HCT116 (cell line): ENCODE data around the gene NDE1. TPM values are rescaled to one million over a fixed set of nuclear protein-coding genes. Genes with fewer than 3 reads are reported as not detected.

Experiments used
- ATAC-seq: fragments of 200-7000 bp; cut with Tn5 transposase; 2 replicates; pipeline ENCODE4 v1.9.1; 2020; ENCODE audit warnings: mild to moderate bottlenecking, moderate library complexity
- BruUV-seq: library from RNA; stranded (reverse); fragments of 400-500 nt; replicated peaks from 2 replicates; lab custom pipeline; 2021; lab: Mats Ljungman, UMichigan
- CTCF ChIA-PET: fragments of 300-600 bp; sonication (Branson Sonifier 250); formaldehyde crosslinking; loops from one replicate; lab custom pipeline; 2021; ENCODE audit warnings: antibody characterized with exemption; lab: Charles Lee
- POLR2A ChIA-PET: fragments of 300-600, 350-600 bp; sonication (Branson Sonifier 250); formaldehyde crosslinking; loops from one replicate; lab custom pipeline; 2021; ENCODE audit warnings: antibody characterized with exemption; lab: Charles Lee
- RAD21 ChIA-PET, 2 experiments: fragments of 300-600 bp; sonication (Branson Sonifier 250); formaldehyde crosslinking; loops; one replicate each; lab custom pipeline; 2023; ENCODE audit warnings: low total read pairs in 2 of 2; ENCODE audit not compliant: uncharacterized antibody in 2 of 2, unreplicated experiment in 2 of 2, low non-redundant PET in 1 of 2; lab: Charles Lee
- DNase-seq: peaks from one replicate; pipeline ENCODE4 v3.0.0-alpha.2; 2010; ENCODE audit warnings: low read depth, low spot score
- H2AFZ ChIP-seq: fragments of 200-600 bp; shearing (Covaris generic), sonication (generic); 2 replicates; pipeline ENCODE4 v1.6.1; 2017; ENCODE audit warnings: low read depth, mixed run types, mixed read lengths, antibody characterized with exemption, low read length; ENCODE audit not compliant: poor library complexity, severe bottlenecking
- H3K27ac ChIP-seq: 2 replicates; pipeline ENCODE4 v1.5.1; 2012; ENCODE audit warnings: low read depth, low read length
- H3K27me3 ChIP-seq: fragments of 200-600 bp; sonication (generic); 2 replicates; pipeline ENCODE4 v1.6.1; 2016; ENCODE audit warnings: mixed run types, low read length, mixed read lengths; ENCODE audit not compliant: insufficient read depth
- H3K36me3 ChIP-seq, 2 experiments: fragments of 200-500 bp in 1 of 2; fragments of 200-600 bp in 1 of 2; sonication (Bioruptor generic) in 1 of 2; sonication (generic) in 1 of 2; 2 replicates each; pipeline versions ENCODE4 v1.5.1 to v1.6.1; 2014 to 2016; ENCODE audit warnings: low read length in 2 of 2, inconsistent platforms in 1 of 2, mixed read lengths in 1 of 2, mixed run types in 1 of 2; ENCODE audit not compliant: insufficient read depth in 2 of 2, control insufficient read depth in 1 of 2
- H3K4me1 ChIP-seq, 2 experiments: fragments of 200-600 bp in 1 of 2; sonication (generic) in 1 of 2; 2 replicates each; pipeline versions ENCODE4 v1.5.1 to v1.6.1; 2012 to 2017; ENCODE audit warnings: low read length in 2 of 2, inconsistent platforms in 1 of 2, mild to moderate bottlenecking in 1 of 2, mixed read lengths in 1 of 2, mixed run types in 1 of 2, moderate library complexity in 1 of 2; ENCODE audit not compliant: insufficient read depth in 2 of 2, control insufficient read depth in 1 of 2
- H3K4me2 ChIP-seq: fragments of 200-600 bp; sonication (generic); 2 replicates; pipeline ENCODE4 v1.6.1; 2017; ENCODE audit warnings: mixed run types, low read length, mixed read lengths
- H3K4me3 ChIP-seq, 2 experiments: fragments of 200-600 bp in 1 of 2; sonication (generic) in 1 of 2; replicated peaks in 1 of 2; 2 replicates each; pipeline ENCODE4 v1.5.1; 2011 to 2016; ENCODE audit warnings: low read length in 2 of 2, control low read depth in 1 of 2, low read depth in 1 of 2, mild to moderate bottlenecking in 1 of 2, mixed read lengths in 1 of 2, mixed run types in 1 of 2
- H3K79me2 ChIP-seq: fragments of 200-600 bp; sonication (generic); 2 replicates; pipeline ENCODE4 v1.6.1; 2017; ENCODE audit warnings: mild to moderate bottlenecking, mixed run types, low read length, moderate library complexity, mixed read lengths; ENCODE audit not compliant: insufficient read depth
- H3K9ac ChIP-seq: fragments of 200-600 bp; sonication (generic); 2 replicates; pipeline ENCODE4 v1.6.1; 2016; ENCODE audit warnings: low read length, mixed read lengths
- H3K9me2 ChIP-seq: fragments of 200-600 bp; sonication (generic), shearing (Covaris generic); 2 replicates; pipeline ENCODE4 v1.6.1; 2017; ENCODE audit warnings: mixed run types, mild to moderate bottlenecking, moderate library complexity; ENCODE audit not compliant: insufficient read depth
- H3K9me3 ChIP-seq, 2 experiments: fragments of 200-500 bp in 1 of 2; fragments of 200-600 bp in 1 of 2; sonication (Bioruptor generic) in 1 of 2; sonication (generic) in 1 of 2; 2 replicates each; pipeline ENCODE4 v1.6.1; 2014 to 2017; ENCODE audit warnings: low read length in 2 of 2, mixed read lengths in 2 of 2, inconsistent platforms in 1 of 2, low read depth in 1 of 2, mild to moderate bottlenecking in 1 of 2, mixed run types in 1 of 2, moderate library complexity in 1 of 2; ENCODE audit not compliant: control insufficient read depth in 1 of 2, insufficient read depth in 1 of 2
- H4K20me1 ChIP-seq: fragments of 200-600 bp; sonication (generic), shearing (Covaris generic); 2 replicates; pipeline ENCODE4 v1.6.1; 2017; ENCODE audit warnings: mixed run types, mild to moderate bottlenecking, moderate library complexity; ENCODE audit not compliant: insufficient read depth
- CBX3 ChIP-seq: IDR thresholded peaks from 2 replicates; pipeline ENCODE4 v1.6.1; 2012; ENCODE audit warnings: low read depth
- CEBPB ChIP-seq: IDR thresholded peaks from 2 replicates; pipeline ENCODE4 v1.6.1; 2012; ENCODE audit warnings: low read depth
- EGR1 ChIP-seq: IDR thresholded peaks from 2 replicates; pipeline ENCODE4 v1.6.1; 2012; ENCODE audit warnings: low read depth
- ELF1 ChIP-seq: IDR thresholded peaks from 2 replicates; pipeline ENCODE4 v1.6.1; 2012; ENCODE audit warnings: low read depth, borderline replicate concordance
- EZH2phosphoT487 ChIP-seq: fragments of 200-600 bp; IDR thresholded peaks from 2 replicates; pipeline ENCODE4 v1.6.1; 2018; ENCODE audit warnings: antibody characterized with exemption, borderline replicate concordance
- FOSL1 ChIP-seq: IDR thresholded peaks from 2 replicates; pipeline ENCODE4 v1.6.1; 2012; ENCODE audit warnings: low read depth
- REST ChIP-seq: IDR thresholded peaks from 2 replicates; pipeline ENCODE4 v1.6.1; 2012; ENCODE audit warnings: low read depth
- YY1 ChIP-seq: IDR thresholded peaks from 2 replicates; pipeline ENCODE4 v1.6.1; 2011; ENCODE audit warnings: low read length, low read depth, moderate library complexity, mild to moderate bottlenecking; ENCODE audit not compliant: insufficient replicate concordance; ENCODE audit errors: extremely low read depth
- ZBTB33 ChIP-seq: IDR thresholded peaks from 2 replicates; pipeline ENCODE4 v1.6.1; 2011; ENCODE audit warnings: mild to moderate bottlenecking, low read length, moderate library complexity; ENCODE audit not compliant: insufficient replicate concordance; ENCODE audit errors: extremely low read depth
- ZNF274 ChIP-seq: fragments of 200-500 bp; sonication (Bioruptor generic); IDR thresholded peaks from 2 replicates; pipeline ENCODE4 v1.6.1; 2014; ENCODE audit warnings: mild to moderate bottlenecking, low read depth, low read length, inconsistent platforms
- intact Hi-C: fragments of 100-400 bp; cut with micrococcal nuclease; formaldehyde crosslinking; loops from 2 replicates; pipeline ENCODE4 v1.10.0; 2022
- total RNA-seq: library from RNA; stranded (reverse); gene quantifications from one replicate; pipeline ENCODE4 v1.2.1, GENCODE V29; 2021; ENCODE audit not compliant: unreplicated experiment
- TF ChIP-seq, protein P1 (sequence below): IDR thresholded peaks from 2 replicates; pipeline ENCODE4 v1.6.1; 2012

The NDE1 gene
- total RNA-seq, 1 experiment from 2014 or later: 103 TPM

DNA sequence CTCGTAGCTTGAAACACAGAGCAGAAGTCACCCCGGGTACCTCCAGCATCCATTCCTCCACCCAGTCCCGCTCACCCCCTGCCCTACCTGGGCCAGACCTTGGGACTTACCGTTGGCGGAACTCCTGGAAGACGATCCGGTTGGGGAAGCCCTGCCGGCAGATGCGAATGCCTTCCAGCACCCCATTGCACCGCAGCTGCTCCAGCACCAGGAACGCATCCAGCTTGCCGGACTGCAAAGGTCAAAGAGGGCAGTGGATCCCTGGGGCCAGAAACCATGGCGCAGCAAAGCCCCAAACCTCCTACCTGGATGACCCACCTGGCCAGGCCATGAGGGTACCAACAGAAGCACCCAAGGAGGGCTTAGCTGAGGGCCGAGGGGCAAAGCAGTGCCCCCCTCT lies 97.9 kb downstream of the NDE1 start:
- Histone ChIP-seq H3K4me3 (no peak overlapping the region), H3K4me2 (no peak overlapping the region), H4K20me1 (no peaks in the 10 kb centered on the region), H3K9ac (no peak overlapping the region), H3K9me2 (no peaks in the 10 kb centered on the region), H3K27ac (no peak overlapping the region), H2AFZ (no peak overlapping the region), H3K27me3 (no peaks in the 10 kb centered on the region), H3K9me3 (no peaks in the 10 kb centered on the region), H3K79me2 (no peaks in the 10 kb centered on the region), H3K4me1 (peaks cover 0 to 6% of the 10 kb centered on the region in 2 experiments; a peak in 3 of 4 replicates), H3K36me3 (no peaks in the 10 kb centered on the region)
- TF ChIP-seq ELF1 (no peak), CEBPB (no peak), EZH2phosphoT487 (no peak), YY1 (no peak), CBX3 (no peak), REST (no peak), ZNF274 (no peak), ZBTB33 (no peak), EGR1 (no peak), FOSL1 (no peak)
- TF ChIP-seq, protein P1, sequence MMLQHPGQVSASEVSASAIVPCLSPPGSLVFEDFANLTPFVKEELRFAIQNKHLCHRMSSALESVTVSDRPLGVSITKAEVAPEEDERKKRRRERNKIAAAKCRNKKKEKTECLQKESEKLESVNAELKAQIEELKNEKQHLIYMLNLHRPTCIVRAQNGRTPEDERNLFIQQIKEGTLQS: no peak
- no peak for DNase-seq
- BruUV-seq: no TSS peak
- ChIA-PET CTCF (interaction anchor here (0.8 kb wide), 1 partner anchor 9 kb away, joined by 4 read pairs; no protein-coding TSS in a partner anchor), POLR2A (no interaction called here), RAD21 (no interaction called here)
- ATAC-seq: no peak
- intact Hi-C loops: no loop called here
